ENCODE data around the gene CDKN1B. TPM values are rescaled to one million over a fixed set of nuclear protein-coding genes. Genes with fewer than 3 reads are reported as not detected.

Gene CDKN1B
- total RNA-seq, 1 donor from 2014 or later, result 84.2 TPM

- Mint-ChIP-seq H3K4me1 (peaks cover 23% of the 10 kb centered on the region), H3K9me3 (no peaks in the 10 kb centered on the region)
- H3K9me3 ChIP-seq (ENCODE audit: low read depth), result no peaks in the 10 kb centered on the region
Measured at GRCh38 chr12:12744546-12745305, 27.6 kb downstream of the CDKN1B start.

DNA sequence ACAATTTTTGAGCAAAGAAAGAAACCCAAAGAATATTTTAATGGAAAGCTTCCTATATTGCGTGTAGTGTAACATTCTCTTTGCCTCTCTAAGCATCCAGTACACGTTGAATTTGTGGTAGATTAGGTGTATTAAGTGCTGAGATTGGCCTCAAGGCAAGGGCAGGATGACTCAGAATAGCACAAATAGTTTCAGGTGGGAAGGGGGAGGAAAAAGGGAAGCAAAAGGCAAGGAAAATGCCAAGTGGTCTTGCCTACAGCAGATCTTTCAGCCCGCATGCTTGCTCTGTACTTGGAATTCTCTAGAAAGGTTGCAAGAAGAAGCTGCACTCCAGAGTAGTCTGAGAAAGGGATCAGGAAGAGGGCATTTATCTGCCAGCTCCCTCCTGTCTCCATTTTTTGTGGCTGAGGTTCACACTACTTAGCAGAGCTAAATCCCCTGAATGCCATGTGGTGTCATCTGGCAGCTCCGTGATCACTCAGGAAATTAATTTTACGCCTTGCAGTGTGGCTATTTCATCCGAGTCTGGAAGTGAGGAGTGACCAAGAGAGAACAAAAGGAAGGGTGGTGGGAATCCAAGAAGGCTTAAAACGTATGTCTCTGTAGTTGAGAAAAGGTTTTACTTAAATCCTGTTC is 28.5 kb downstream of the CDKN1B start:
- Mint-ChIP-seq H3K36me3 (peaks cover 2% of the 10 kb centered on the region), H3K27ac (peak overlapping the region; percentile 40), H3K4me1 (peaks cover 23% of the 10 kb centered on the region), H3K4me3 (peak overlapping the region; percentile 63), H3K9me3 (no peaks in the 10 kb centered on the region), H3K27me3 (ENCODE audit: insufficient read depth, low read depth) (peaks cover 5% of the 10 kb centered on the region)
- H3K4me2 ChIP-seq, result no peak overlapping the region
- no peak overlapping the region for H3K9ac ChIP-seq
- no peaks in the 10 kb centered on the region for H3K9me3 ChIP-seq (ENCODE audit: low read depth)
- TF ChIP-seq EZH2 (IDR thresholded peaks at IDR 0.05), result no peak
- TF ChIP-seq, protein P1, sequence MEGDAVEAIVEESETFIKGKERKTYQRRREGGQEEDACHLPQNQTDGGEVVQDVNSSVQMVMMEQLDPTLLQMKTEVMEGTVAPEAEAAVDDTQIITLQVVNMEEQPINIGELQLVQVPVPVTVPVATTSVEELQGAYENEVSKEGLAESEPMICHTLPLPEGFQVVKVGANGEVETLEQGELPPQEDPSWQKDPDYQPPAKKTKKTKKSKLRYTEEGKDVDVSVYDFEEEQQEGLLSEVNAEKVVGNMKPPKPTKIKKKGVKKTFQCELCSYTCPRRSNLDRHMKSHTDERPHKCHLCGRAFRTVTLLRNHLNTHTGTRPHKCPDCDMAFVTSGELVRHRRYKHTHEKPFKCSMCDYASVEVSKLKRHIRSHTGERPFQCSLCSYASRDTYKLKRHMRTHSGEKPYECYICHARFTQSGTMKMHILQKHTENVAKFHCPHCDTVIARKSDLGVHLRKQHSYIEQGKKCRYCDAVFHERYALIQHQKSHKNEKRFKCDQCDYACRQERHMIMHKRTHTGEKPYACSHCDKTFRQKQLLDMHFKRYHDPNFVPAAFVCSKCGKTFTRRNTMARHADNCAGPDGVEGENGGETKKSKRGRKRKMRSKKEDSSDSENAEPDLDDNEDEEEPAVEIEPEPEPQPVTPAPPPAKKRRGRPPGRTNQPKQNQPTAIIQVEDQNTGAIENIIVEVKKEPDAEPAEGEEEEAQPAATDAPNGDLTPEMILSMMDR (IDR thresholded peaks at IDR 0.05), result no peak
- TF ChIP-seq EZH2phosphoT487 (IDR thresholded peaks at IDR 0.05), result no peak
- H4K20me1 ChIP-seq (ENCODE audit: low read depth), result no peaks in the 10 kb centered on the region
- no peak for DNase-seq (ENCODE audit: low spot score)
- no peak overlapping the region for H3K4me3 ChIP-seq
- H3K27ac ChIP-seq, result no peak overlapping the region
- peaks cover 10% of the 10 kb centered on the region for H3F3A ChIP-seq (ENCODE audit: low read depth)
- no peaks in the 10 kb centered on the region for H3K27me3 ChIP-seq
- no peaks in the 10 kb centered on the region for H3K36me3 ChIP-seq
- no peaks in the 10 kb centered on the region for H3K79me2 ChIP-seq (ENCODE audit: low read depth)
- no peaks in the 10 kb centered on the region for H3K4me1 ChIP-seq
- no peak overlapping the region for H2AFZ ChIP-seq (replicated peaks)

More at GRCh38 chr12:12744546-12745305, 27.6 kb downstream of the CDKN1B start:
- Histone ChIP-seq H3K27ac (no peak overlapping the region), H3K27me3 (no peaks in the 10 kb centered on the region), H3F3A (ENCODE audit: low read depth) (peaks cover 10% of the 10 kb centered on the region), H3K4me3 (no peak overlapping the region), H3K79me2 (ENCODE audit: low read depth) (no peaks in the 10 kb centered on the region), H2AFZ (replicated peaks) (no peak overlapping the region), H3K36me3 (no peaks in the 10 kb centered on the region), H3K9ac (no peak overlapping the region), H3K4me1 (no peaks in the 10 kb centered on the region), H4K20me1 (ENCODE audit: low read depth) (no peaks in the 10 kb centered on the region), H3K4me2 (no peak overlapping the region)
- peaks cover 5% of the 10 kb centered on the region for H3K27me3 Mint-ChIP-seq (ENCODE audit: insufficient read depth, low read depth)
- TF ChIP-seq, protein P1 (IDR thresholded peaks at IDR 0.05), result no peak
- TF ChIP-seq EZH2phosphoT487 (IDR thresholded peaks at IDR 0.05), result no peak
- no peak for TF ChIP-seq EZH2 (IDR thresholded peaks at IDR 0.05)
- no peak for DNase-seq (ENCODE audit: low spot score)
- no peak overlapping the region for H3K4me3 Mint-ChIP-seq
- H3K27ac Mint-ChIP-seq, result no peak overlapping the region
- H3K36me3 Mint-ChIP-seq, result peaks cover 2% of the 10 kb centered on the region

DNA sequence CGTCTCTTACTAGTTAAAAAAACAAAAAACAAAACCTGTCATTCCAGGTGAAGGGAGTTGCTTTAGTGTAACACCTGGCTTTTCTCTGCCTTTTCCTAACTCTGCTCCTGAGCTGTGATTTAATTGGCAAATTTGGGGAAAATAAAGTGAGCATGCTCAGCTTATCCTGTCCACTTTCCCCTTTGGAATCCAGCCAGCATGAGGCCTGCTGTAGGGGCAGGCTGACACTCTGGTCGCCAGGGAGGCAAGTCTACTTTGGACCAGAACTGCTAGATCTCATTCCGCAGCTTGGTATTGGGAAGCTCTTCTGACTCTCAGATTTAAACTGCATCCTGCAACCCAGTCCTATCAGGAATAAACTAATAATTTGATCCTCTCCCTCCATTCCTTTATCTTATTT is 30.1 kb downstream of the CDKN1B start:
- H3K9me3 ChIP-seq (ENCODE audit: low read depth), result no peaks in the 10 kb centered on the region
- peaks cover 23% of the 10 kb centered on the region for H3K4me1 Mint-ChIP-seq
- peaks cover 5% of the 10 kb centered on the region for H3K27me3 Mint-ChIP-seq (ENCODE audit: insufficient read depth, low read depth)
- H3K4me3 Mint-ChIP-seq, result no peak overlapping the region
- no peaks in the 10 kb centered on the region for H3K36me3 ChIP-seq
- H3K79me2 ChIP-seq (ENCODE audit: low read depth), result no peaks in the 10 kb centered on the region
- H3K27ac Mint-ChIP-seq, result no peak overlapping the region
- H3K4me2 ChIP-seq, result no peak overlapping the region
- no peaks in the 10 kb centered on the region for H3K27me3 ChIP-seq
- H3K36me3 Mint-ChIP-seq, result peaks cover 5% of the 10 kb centered on the region
- no peaks in the 10 kb centered on the region for H3K9me3 Mint-ChIP-seq
- H4K20me1 ChIP-seq (ENCODE audit: low read depth), result no peaks in the 10 kb centered on the region
- H3F3A ChIP-seq (ENCODE audit: low read depth), result peaks cover 4% of the 10 kb centered on the region
- H3K4me3 ChIP-seq, result no peak overlapping the region
- DNase-seq (ENCODE audit: low spot score), result no peak
- no peak overlapping the region for H3K9ac ChIP-seq
- H3K4me1 ChIP-seq, result no peaks in the 10 kb centered on the region
- no peak for TF ChIP-seq EZH2 (IDR thresholded peaks at IDR 0.05)
- TF ChIP-seq EZH2phosphoT487 (IDR thresholded peaks at IDR 0.05), result no peak
- TF ChIP-seq, protein P1 (IDR thresholded peaks at IDR 0.05), result no peak
- no peak overlapping the region for H2AFZ ChIP-seq (replicated peaks)
- no peak overlapping the region for H3K27ac ChIP-seq
